Measurements from ENCODE around the gene ARVCF. TPM values are rescaled to one million over a fixed set of nuclear protein-coding genes. Genes with fewer than 3 reads are reported as not detected.
A peak's percentile ranks its signal among the peaks of the same experiment; 100 is the strongest.

Gene ARVCF
- total RNA-seq, 1 donor from 2014 or later = 74.5 TPM

- no peak for DNase-seq (ENCODE audit: low read depth)
- TF ChIP-seq CTCF (IDR thresholded peaks at IDR 0.05; ENCODE audit: insufficient read depth, low read length, poor library complexity, severe bottlenecking) = no peak
- Histone ChIP-seq H3K36me3 (ENCODE audit: control insufficient read depth, insufficient read depth, low read length) (no peaks in the 10 kb centered on the region), H3K4me3 (ENCODE audit: low read depth, low read length) (peak overlapping the region; percentile 15), H3K27me3 (ENCODE audit: control insufficient read depth, insufficient read depth, low read length) (no peaks in the 10 kb centered on the region)
Measured at GRCh38 chr22:19958083-19959042, 58.3 kb downstream of the ARVCF start.

GRCh38 chr22:19957445-19957844 lies 59.2 kb downstream of the ARVCF start:
- TF ChIP-seq CTCF (IDR thresholded peaks at IDR 0.05; ENCODE audit: insufficient read depth, low read length, poor library complexity, severe bottlenecking) = no peak
- no peak overlapping the region for H3K4me3 ChIP-seq (ENCODE audit: low read depth, low read length)
- no peak for DNase-seq (ENCODE audit: low read depth)
- H3K27me3 ChIP-seq (ENCODE audit: control insufficient read depth, insufficient read depth, low read length) = no peaks in the 10 kb centered on the region
- H3K36me3 ChIP-seq (ENCODE audit: control insufficient read depth, insufficient read depth, low read length) = no peaks in the 10 kb centered on the region

GRCh38 chr22:19955241-19956128 lies 61.1 kb downstream of the ARVCF start:
- no peak for DNase-seq (ENCODE audit: low read depth)
- Histone ChIP-seq H3K36me3 (ENCODE audit: control insufficient read depth, insufficient read depth, low read length) (peaks cover 1% of the 10 kb centered on the region), H3K27me3 (ENCODE audit: control insufficient read depth, insufficient read depth, low read length) (no peaks in the 10 kb centered on the region), H3K4me3 (ENCODE audit: low read depth, low read length) (no peak overlapping the region)
- no peak for TF ChIP-seq CTCF (IDR thresholded peaks at IDR 0.05; ENCODE audit: insufficient read depth, low read length, poor library complexity, severe bottlenecking)

GRCh38 chr22:19951346-19951745 lies 65.3 kb downstream of the ARVCF start:
- Histone ChIP-seq H3K4me3 (ENCODE audit: low read depth, low read length) (no peak overlapping the region), H3K27me3 (ENCODE audit: control insufficient read depth, insufficient read depth, low read length) (no peaks in the 10 kb centered on the region), H3K36me3 (ENCODE audit: control insufficient read depth, insufficient read depth, low read length) (peaks cover 1% of the 10 kb centered on the region)
- no peak for TF ChIP-seq CTCF (IDR thresholded peaks at IDR 0.05; ENCODE audit: insufficient read depth, low read length, poor library complexity, severe bottlenecking)
- DNase-seq (ENCODE audit: low read depth) = no peak

GRCh38 chr22:19948057-19948760 lies 68.4 kb downstream of the ARVCF start:
- H3K36me3 ChIP-seq (ENCODE audit: control insufficient read depth, insufficient read depth, low read length) = peaks cover 1% of the 10 kb centered on the region
- no peak overlapping the region for H3K4me3 ChIP-seq (ENCODE audit: low read depth, low read length)
- no peak for TF ChIP-seq CTCF (IDR thresholded peaks at IDR 0.05; ENCODE audit: insufficient read depth, low read length, poor library complexity, severe bottlenecking)

More at GRCh38 chr22:19948057-19948760, 68.4 kb downstream of the ARVCF start:
- no peaks in the 10 kb centered on the region for H3K27me3 ChIP-seq (ENCODE audit: control insufficient read depth, insufficient read depth, low read length)
- DNase-seq (ENCODE audit: low read depth) = no peak

Data from kidney epithelial cell (primary cell).